ENCODE results near the gene MFAP5. TPM values are rescaled to one million over a fixed set of nuclear protein-coding genes. Genes with fewer than 3 reads are reported as not detected.

The MFAP5 gene
- total RNA-seq, 1 experiment from 2014 or later: not detected

- Mint-ChIP-seq H3K36me3 (ENCODE audit: insufficient read depth, unreplicated experiment) (peaks cover 14% of the 10 kb centered on the region), H3K4me1 (ENCODE audit: low read depth, unreplicated experiment) (peaks cover 15% of the 10 kb centered on the region), H3K27ac (ENCODE audit: unreplicated experiment) (no peak overlapping the region), H3K9me3 (ENCODE audit: low read depth, unreplicated experiment) (no peaks in the 10 kb centered on the region), H3K4me3 (ENCODE audit: low read depth, unreplicated experiment) (no peak overlapping the region), H3K27me3 (ENCODE audit: unreplicated experiment) (no peaks in the 10 kb centered on the region)
- intact Hi-C loops (cut with micrococcal nuclease; ENCODE audit: unreplicated experiment): no loop called here
- no TSS peak for BruUV-seq (replicated peaks)
- TF ChIP-seq CTCF (IDR thresholded peaks at IDR 0.05; ENCODE audit: unreplicated experiment): no peak
- DNase-seq: no peak
- CTCF ChIA-PET: interaction anchor here (1.3 to 1.9 kb wide), 3 partner anchors 179 to 369 kb away, joined by 4 to 17 read pairs (median 7); no protein-coding TSS in a partner anchor
Measured at GRCh38 chr12:8680533-8680932, 17.9 kb upstream of the MFAP5 start.

GRCh38 chr12:8678661-8679111 lies 16.1 kb upstream of the MFAP5 start:
- peaks cover 23% of the 10 kb centered on the region for H3K4me1 Mint-ChIP-seq (ENCODE audit: low read depth, unreplicated experiment)
- intact Hi-C loops (cut with micrococcal nuclease; ENCODE audit: unreplicated experiment): no loop called here
- H3K27ac Mint-ChIP-seq (ENCODE audit: unreplicated experiment): no peak overlapping the region

GRCh38 chr12:8677362-8677761 lies 14.7 kb upstream of the MFAP5 start:
- H3K9me3 Mint-ChIP-seq (ENCODE audit: low read depth, unreplicated experiment): no peaks in the 10 kb centered on the region
- CTCF ChIA-PET: interaction anchor here (1.3 to 1.4 kb wide), 2 partner anchors 133 to 213 kb away, joined by 4 read pairs; no protein-coding TSS in a partner anchor
- no peak overlapping the region for H3K27ac Mint-ChIP-seq (ENCODE audit: unreplicated experiment)
- H3K4me3 Mint-ChIP-seq (ENCODE audit: low read depth, unreplicated experiment): no peak overlapping the region
- no peak for TF ChIP-seq CTCF (IDR thresholded peaks at IDR 0.05; ENCODE audit: unreplicated experiment)
- H3K4me1 Mint-ChIP-seq (ENCODE audit: low read depth, unreplicated experiment): peaks cover 23% of the 10 kb centered on the region
- no peaks in the 10 kb centered on the region for H3K27me3 Mint-ChIP-seq (ENCODE audit: unreplicated experiment)
- no peak for DNase-seq
- intact Hi-C loops (cut with micrococcal nuclease; ENCODE audit: unreplicated experiment): no loop called here
- peaks cover 12% of the 10 kb centered on the region for H3K36me3 Mint-ChIP-seq (ENCODE audit: insufficient read depth, unreplicated experiment)
- BruUV-seq (replicated peaks): no TSS peak

More at GRCh38 chr12:8678661-8679111, 16.1 kb upstream of the MFAP5 start:
- no peak for TF ChIP-seq CTCF (IDR thresholded peaks at IDR 0.05; ENCODE audit: unreplicated experiment)
- Mint-ChIP-seq H3K9me3 (ENCODE audit: low read depth, unreplicated experiment) (no peaks in the 10 kb centered on the region), H3K27me3 (ENCODE audit: unreplicated experiment) (no peaks in the 10 kb centered on the region), H3K4me3 (ENCODE audit: low read depth, unreplicated experiment) (no peak overlapping the region), H3K36me3 (ENCODE audit: insufficient read depth, unreplicated experiment) (peaks cover 14% of the 10 kb centered on the region)
- no TSS peak for BruUV-seq (replicated peaks)
- no peak for DNase-seq
- CTCF ChIA-PET: no interaction called here

GRCh38 chr12:8676651-8677050 lies 14.0 kb upstream of the MFAP5 start:
- no peak for TF ChIP-seq CTCF (IDR thresholded peaks at IDR 0.05; ENCODE audit: unreplicated experiment)
- DNase-seq: no peak
- Mint-ChIP-seq H3K27me3 (ENCODE audit: unreplicated experiment) (no peaks in the 10 kb centered on the region), H3K9me3 (ENCODE audit: low read depth, unreplicated experiment) (peaks cover 2% of the 10 kb centered on the region), H3K4me3 (ENCODE audit: low read depth, unreplicated experiment) (no peak overlapping the region), H3K4me1 (ENCODE audit: low read depth, unreplicated experiment) (peaks cover 16% of the 10 kb centered on the region), H3K27ac (ENCODE audit: unreplicated experiment) (no peak overlapping the region), H3K36me3 (ENCODE audit: insufficient read depth, unreplicated experiment) (peaks cover 5% of the 10 kb centered on the region)
- CTCF ChIA-PET: interaction anchor here (0.6 to 1.4 kb wide), 4 partner anchors 132 to 373 kb away, joined by 3 to 5 read pairs (median 4); no protein-coding TSS in a partner anchor
- BruUV-seq (replicated peaks): no TSS peak
- intact Hi-C loops (cut with micrococcal nuclease; ENCODE audit: unreplicated experiment): no loop called here
